Calu3 (cell line): Measurements from ENCODE around the gene SCLY. TPM values are rescaled to one million over a fixed set of nuclear protein-coding genes. Genes with fewer than 3 reads are reported as not detected.

Experiments
- BruUV-seq: library from RNA; stranded (reverse); fragments of 400-500 nt; replicated peaks from 2 replicates; lab custom pipeline; 2021; lab: Mats Ljungman, UMichigan
- CTCF ChIA-PET: fragments of 300-600 bp; sonication (Branson Sonifier 250); formaldehyde crosslinking; loops from one replicate; lab custom pipeline; 2022; ENCODE audit warnings: antibody characterized with exemption; lab: Charles Lee
- DNase-seq: peaks from one replicate; pipeline ENCODE4 v3.0.0; 2022
- H3K27ac Mint-ChIP-seq: one replicate; pipeline ENCODE4 v1.8.0; 2022; ENCODE audit warnings: mixed read lengths; ENCODE audit not compliant: unreplicated experiment
- H3K27me3 Mint-ChIP-seq: one replicate; pipeline ENCODE4 v1.8.0; 2022; ENCODE audit warnings: mixed read lengths; ENCODE audit not compliant: unreplicated experiment
- H3K36me3 Mint-ChIP-seq: one replicate; pipeline ENCODE4 v1.8.0; 2022; ENCODE audit warnings: mild to moderate bottlenecking, moderate library complexity, mixed read lengths; ENCODE audit not compliant: insufficient read depth, unreplicated experiment
- H3K4me1 Mint-ChIP-seq: one replicate; pipeline ENCODE4 v1.8.0; 2022; ENCODE audit warnings: mild to moderate bottlenecking, low read depth, mixed read lengths; ENCODE audit not compliant: unreplicated experiment
- H3K4me3 Mint-ChIP-seq: one replicate; pipeline ENCODE4 v1.8.0; 2022; ENCODE audit warnings: mild to moderate bottlenecking, low read depth, moderate library complexity, mixed read lengths; ENCODE audit not compliant: unreplicated experiment
- H3K9me3 Mint-ChIP-seq: one replicate; pipeline ENCODE4 v1.8.0; 2022; ENCODE audit warnings: low read depth, mixed read lengths; ENCODE audit not compliant: unreplicated experiment
- intact Hi-C: fragments of 100-400 bp; cut with micrococcal nuclease; formaldehyde crosslinking; loops from one replicate; pipeline ENCODE4 v1.10.0; 2022; ENCODE audit not compliant: unreplicated experiment
- total RNA-seq: library from RNA; stranded (reverse); gene quantifications from 2 replicates; pipeline ENCODE4 v1.2.3, GENCODE V29; 2022
- TF ChIP-seq, protein P1 (sequence below): fragments of 200-600 bp; IDR thresholded peaks from one replicate; pipeline ENCODE4 v1.8.0; 2022; ENCODE audit warnings: antibody characterized with exemption; ENCODE audit not compliant: unreplicated experiment

Gene SCLY
- total RNA-seq, 1 experiment from 2014 or later = 37.5 TPM

DNA sequence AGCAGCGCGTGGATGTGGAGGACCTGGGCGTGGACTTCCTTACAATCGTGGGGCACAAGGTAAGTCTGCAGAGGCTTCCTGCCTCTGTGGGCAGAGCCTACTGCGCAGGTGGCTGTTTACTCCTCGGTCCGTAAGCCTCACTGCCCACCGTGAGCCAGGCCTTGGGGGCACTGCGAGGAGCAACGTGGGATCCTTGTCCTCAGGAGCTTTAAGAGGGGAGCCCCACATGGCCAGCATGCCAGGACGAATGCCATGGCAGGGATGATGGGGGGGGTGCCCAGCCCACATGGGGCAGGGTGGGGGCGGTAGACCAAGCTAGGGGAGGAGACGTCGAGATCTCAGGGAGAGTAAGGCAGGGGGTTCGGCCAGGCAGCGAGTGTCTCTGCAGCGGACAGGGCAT is 21.4 kb downstream of the SCLY start:
- Mint-ChIP-seq H3K36me3 (peaks cover 16% of the 10 kb centered on the region), H3K4me1 (no peaks in the 10 kb centered on the region), H3K4me3 (no peak overlapping the region), H3K27ac (no peak overlapping the region), H3K9me3 (peaks cover 5% of the 10 kb centered on the region), H3K27me3 (no peaks in the 10 kb centered on the region)
- no TSS peak for BruUV-seq
- intact Hi-C loops = no loop called here
- CTCF ChIA-PET = no interaction called here
- no peak for DNase-seq
- TF ChIP-seq, protein P1, sequence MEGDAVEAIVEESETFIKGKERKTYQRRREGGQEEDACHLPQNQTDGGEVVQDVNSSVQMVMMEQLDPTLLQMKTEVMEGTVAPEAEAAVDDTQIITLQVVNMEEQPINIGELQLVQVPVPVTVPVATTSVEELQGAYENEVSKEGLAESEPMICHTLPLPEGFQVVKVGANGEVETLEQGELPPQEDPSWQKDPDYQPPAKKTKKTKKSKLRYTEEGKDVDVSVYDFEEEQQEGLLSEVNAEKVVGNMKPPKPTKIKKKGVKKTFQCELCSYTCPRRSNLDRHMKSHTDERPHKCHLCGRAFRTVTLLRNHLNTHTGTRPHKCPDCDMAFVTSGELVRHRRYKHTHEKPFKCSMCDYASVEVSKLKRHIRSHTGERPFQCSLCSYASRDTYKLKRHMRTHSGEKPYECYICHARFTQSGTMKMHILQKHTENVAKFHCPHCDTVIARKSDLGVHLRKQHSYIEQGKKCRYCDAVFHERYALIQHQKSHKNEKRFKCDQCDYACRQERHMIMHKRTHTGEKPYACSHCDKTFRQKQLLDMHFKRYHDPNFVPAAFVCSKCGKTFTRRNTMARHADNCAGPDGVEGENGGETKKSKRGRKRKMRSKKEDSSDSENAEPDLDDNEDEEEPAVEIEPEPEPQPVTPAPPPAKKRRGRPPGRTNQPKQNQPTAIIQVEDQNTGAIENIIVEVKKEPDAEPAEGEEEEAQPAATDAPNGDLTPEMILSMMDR = no peak

DNA sequence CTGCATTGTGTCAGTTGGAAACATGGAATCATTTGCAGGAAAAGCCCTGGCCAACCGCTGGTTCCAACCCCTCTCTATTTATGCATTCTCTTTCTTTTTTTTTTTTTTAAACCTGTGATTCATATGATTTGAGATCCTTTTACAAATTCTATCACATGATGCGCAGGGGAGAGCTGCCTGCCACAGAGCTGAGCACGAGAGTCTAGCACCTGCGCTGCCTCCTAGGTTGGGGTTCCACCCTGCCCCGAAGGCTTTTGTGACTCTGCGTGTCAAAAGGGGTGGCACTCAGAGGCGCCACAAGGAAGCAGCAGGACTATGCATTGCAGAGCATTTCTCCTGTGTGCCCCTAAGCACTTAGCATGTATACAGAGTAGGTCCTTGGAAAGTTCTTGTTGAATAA is 22.0 kb downstream of the SCLY start:
- no TSS peak for BruUV-seq
- no peak overlapping the region for H3K27ac Mint-ChIP-seq
- peaks cover 5% of the 10 kb centered on the region for H3K9me3 Mint-ChIP-seq
- DNase-seq = no peak
- H3K27me3 Mint-ChIP-seq = no peaks in the 10 kb centered on the region
- no peak overlapping the region for H3K4me3 Mint-ChIP-seq
- CTCF ChIA-PET = no interaction called here
- H3K4me1 Mint-ChIP-seq = no peaks in the 10 kb centered on the region
- intact Hi-C loops = no loop called here
- TF ChIP-seq, protein P1 = no peak
- peaks cover 16% of the 10 kb centered on the region for H3K36me3 Mint-ChIP-seq

DNA sequence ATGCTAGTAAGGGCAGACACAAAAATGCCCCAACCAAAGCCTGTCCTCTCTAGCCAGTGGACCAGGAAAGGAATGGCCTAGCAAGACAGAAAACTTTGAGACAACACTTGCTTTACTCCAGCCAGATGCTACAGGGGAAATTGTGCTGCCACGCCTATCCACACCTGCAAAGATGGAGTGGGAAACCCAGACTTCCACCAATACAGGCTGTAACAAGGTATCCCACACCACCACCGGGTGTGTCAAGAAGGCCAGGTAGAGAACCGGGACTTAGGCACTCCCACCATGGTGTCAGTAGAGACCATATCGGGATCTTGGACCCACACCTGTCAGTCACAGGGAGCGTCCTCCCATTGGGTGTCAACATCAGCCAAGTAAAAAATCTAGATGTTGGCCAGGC is 23.1 kb downstream of the SCLY start:
- DNase-seq = no peak
- no peaks in the 10 kb centered on the region for H3K4me1 Mint-ChIP-seq
- peaks cover 5% of the 10 kb centered on the region for H3K9me3 Mint-ChIP-seq
- CTCF ChIA-PET = no interaction called here
- TF ChIP-seq, protein P1 = no peak
- H3K27ac Mint-ChIP-seq = no peak overlapping the region
- BruUV-seq = no TSS peak
- intact Hi-C loops = no loop called here
- no peak overlapping the region for H3K4me3 Mint-ChIP-seq
- H3K36me3 Mint-ChIP-seq = peaks cover 16% of the 10 kb centered on the region
- no peaks in the 10 kb centered on the region for H3K27me3 Mint-ChIP-seq

DNA sequence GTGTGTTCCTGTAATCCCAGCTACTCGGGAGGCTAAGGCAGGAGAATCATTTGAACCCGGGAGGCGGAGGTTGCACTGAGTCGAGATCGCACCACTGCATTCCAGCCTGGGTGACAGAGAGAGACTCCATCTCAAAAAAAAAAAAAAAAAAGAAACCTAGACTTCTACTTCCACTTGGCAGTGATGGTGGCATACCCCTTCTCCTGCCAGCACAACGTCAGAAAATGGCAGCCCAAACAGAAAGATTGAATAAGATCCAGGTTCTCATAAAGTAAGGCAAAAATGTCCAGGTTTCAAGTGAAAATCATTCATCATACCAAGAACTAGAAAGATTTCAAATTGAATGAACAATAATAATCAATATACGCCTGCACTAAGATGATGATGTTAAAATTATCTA is 24.0 kb downstream of the SCLY start:
- Mint-ChIP-seq H3K27ac (no peak overlapping the region), H3K36me3 (peaks cover 16% of the 10 kb centered on the region), H3K27me3 (no peaks in the 10 kb centered on the region), H3K4me1 (no peaks in the 10 kb centered on the region), H3K9me3 (peaks cover 3% of the 10 kb centered on the region), H3K4me3 (no peak overlapping the region)
- CTCF ChIA-PET = no interaction called here
- no TSS peak for BruUV-seq
- intact Hi-C loops = no loop called here
- TF ChIP-seq, protein P1 = no peak
- DNase-seq = no peak

DNA sequence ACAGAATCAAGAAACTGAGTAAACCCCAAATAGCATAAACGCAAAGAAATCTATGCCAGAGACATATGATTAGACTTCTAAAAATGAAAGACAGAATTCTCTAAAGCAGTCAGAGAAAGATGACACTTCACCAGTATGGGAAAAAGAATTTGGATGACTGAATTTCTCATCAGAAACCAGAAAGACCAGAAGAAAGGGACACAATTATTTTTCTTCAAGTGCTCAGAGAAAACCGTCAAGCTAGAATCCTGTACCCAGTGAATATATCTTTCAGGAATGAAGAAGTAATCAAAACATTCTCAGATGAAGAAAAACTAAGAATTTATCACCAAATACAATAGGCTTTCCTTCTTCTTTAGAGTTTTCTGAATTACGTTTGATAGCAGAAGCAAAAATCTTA is 25.1 kb downstream of the SCLY start:
- no peaks in the 10 kb centered on the region for H3K27me3 Mint-ChIP-seq
- CTCF ChIA-PET = no interaction called here
- no peaks in the 10 kb centered on the region for H3K4me1 Mint-ChIP-seq
- TF ChIP-seq, protein P1 = no peak
- intact Hi-C loops = no loop called here
- H3K36me3 Mint-ChIP-seq = peaks cover 16% of the 10 kb centered on the region
- BruUV-seq = no TSS peak
- no peak overlapping the region for H3K4me3 Mint-ChIP-seq
- DNase-seq = no peak
- no peaks in the 10 kb centered on the region for H3K9me3 Mint-ChIP-seq
- H3K27ac Mint-ChIP-seq = no peak overlapping the region
